ENCODE measurements around the gene F11.
"Not testable (repeated sequence)": the region's sequence is repeated elsewhere in the genome, so short reads cannot be mapped to it uniquely, and the experiment has no call there.

Gene F11

GRCh38 chr4:186265683-186266652, at the start of gene F11:
F11 (plus strand) TSS chr4:186266189; CDS start chr4:186267137, 948 bp downstream.
- no peak for DNase-seq (ENCODE audit: low spot score)

- no peak for DNase-seq (ENCODE audit: low spot score)
These were observed 49.4 kb upstream of the F11 start for GRCh38 chr4:186216465-186217024.

- no peak for DNase-seq (ENCODE audit: low spot score)
These were observed 48.2 kb upstream of the F11 start for GRCh38 chr4:186217733-186218293.

GRCh38 chr4:186221624-186222023, 44.4 kb upstream of the F11 start:
- DNase-seq (ENCODE audit: low spot score) = no peak

- no peak for DNase-seq (ENCODE audit: low spot score)
These were observed 40.1 kb upstream of the F11 start for GRCh38 chr4:186225848-186226247.

- no peak for DNase-seq (ENCODE audit: low spot score)
These were observed 39.3 kb upstream of the F11 start for GRCh38 chr4:186226521-186227189.

GRCh38 chr4:186227221-186227620, 38.8 kb upstream of the F11 start, which contains the start of gene KLKB1:
KLKB1 (plus strand) TSS chr4:186227507; CDS start chr4:186228196, 689 bp downstream.
- no peak for DNase-seq (ENCODE audit: low spot score)

- DNase-seq (ENCODE audit: low spot score) = no peak
These were observed 38.1 kb upstream of the F11 start for GRCh38 chr4:186227744-186228513.

GRCh38 chr4:186228514-186228894, 37.5 kb upstream of the F11 start:
- DNase-seq (ENCODE audit: low spot score) = no peak

GRCh38 chr4:186234367-186234766, 31.6 kb upstream of the F11 start:
- no peak for DNase-seq (ENCODE audit: low spot score)

GRCh38 chr4:186236126-186236525, 29.9 kb upstream of the F11 start:
- DNase-seq (ENCODE audit: low spot score) = no peak

- DNase-seq (ENCODE audit: low spot score) = no peak
These were observed 25.5 kb upstream of the F11 start for GRCh38 chr4:186240452-186240847.

GRCh38 chr4:186240848-186241491, 25.0 kb upstream of the F11 start:
- DNase-seq (ENCODE audit: low spot score) = no peak

- DNase-seq (ENCODE audit: low spot score) = no peak
These were observed 24.4 kb upstream of the F11 start for GRCh38 chr4:186241616-186242015.

GRCh38 chr4:186242031-186242430, 24.0 kb upstream of the F11 start:
- not testable (repeated sequence) for DNase-seq (ENCODE audit: low spot score)

GRCh38 chr4:186243331-186243730, 22.7 kb upstream of the F11 start:
- no peak for DNase-seq (ENCODE audit: low spot score)

GRCh38 chr4:186244835-186245234, 21.2 kb upstream of the F11 start:
- DNase-seq (ENCODE audit: low spot score) = no peak

GRCh38 chr4:186247062-186247752, 18.8 kb upstream of the F11 start:
- DNase-seq (ENCODE audit: low spot score) = not testable (repeated sequence)

- no peak for DNase-seq (ENCODE audit: low spot score)
These were observed 17.3 kb upstream of the F11 start for GRCh38 chr4:186248643-186249042.

Data from left forelimb (tissue), 1 donor.